Measurements from ENCODE around the gene RAB11FIP3. TPM values are rescaled to one million over a fixed set of nuclear protein-coding genes. Genes with fewer than 3 reads are reported as not detected.

Gene RAB11FIP3
- total and polyA plus RNA-seq, 2 of the 13 experiments (the other 11 are each of a cell fraction or from before 2014, with no cell fraction given) = 34.3 to 57.6 TPM

- TF ChIP-seq ZUFSP (CRISPR knock-in tag; IDR thresholded peaks at IDR 0.05; ENCODE audit: borderline replicate concordance) (no peak), SRF (IDR thresholded peaks at IDR 0.05; ENCODE audit: low read depth, low read length) (no peak), PTBP1 (IDR thresholded peaks at IDR 0.05; ENCODE audit: low read depth, low read length, poor library complexity, severe bottlenecking) (peak; percentile 29), FOXO1 (CRISPR knock-in tag; IDR thresholded peaks at IDR 0.05) (peak; percentile 68; the same call in 1 of the 2 replicates), ZNF33B (CRISPR knock-in tag; IDR thresholded peaks at IDR 0.05) (0 out of 2 replicates have a peak, but pooled peaks have one; percentile 35), ZNF572 (CRISPR knock-in tag; IDR thresholded peaks at IDR 0.05) (no peak), ZNF430 (CRISPR knock-in tag; IDR thresholded peaks at IDR 0.05) (peak; percentile 80), ZNF850 (CRISPR knock-in tag; conservative IDR thresholded peaks at IDR 0.05) (no peak), BRD4 (CRISPR knock-in tag; IDR thresholded peaks at IDR 0.05) (no peak), SKIL (CRISPR knock-in tag; IDR thresholded peaks at IDR 0.05; ENCODE audit: borderline replicate concordance) (peak; percentile 93), MAZ (IDR thresholded peaks at IDR 0.05; ENCODE audit: borderline replicate concordance, low read depth, low read length) (peak; percentile 77), MAZ (CRISPR knock-in tag; IDR thresholded peaks at IDR 0.05; ENCODE audit: low read depth) (peak; percentile 69; the same call in 1 of the 2 replicates), SNAPC2 (CRISPR knock-in tag; IDR thresholded peaks at IDR 0.05) (peak; percentile 68; the same call in 1 of the 2 replicates), ZNF296 (CRISPR knock-in tag; conservative IDR thresholded peaks at IDR 0.05) (peak; percentile 99), ZNF207 (IDR thresholded peaks at IDR 0.05; ENCODE audit: borderline replicate concordance) (no peak), ZFY (CRISPR knock-in tag; IDR thresholded peaks at IDR 0.05) (peak; percentile 26; the same call in 1 of the 2 replicates), CENPBD1 (CRISPR knock-in tag; IDR thresholded peaks at IDR 0.05; ENCODE audit: borderline replicate concordance, low read depth) (no peak), FOXA3 (CRISPR knock-in tag; IDR thresholded peaks at IDR 0.05) (peak; percentile 77), TCF12 (IDR thresholded peaks at IDR 0.05) (no peak), TCF12 (CRISPR knock-in tag; IDR thresholded peaks at IDR 0.05) (no peak), NCOR1 (IDR thresholded peaks at IDR 0.05; ENCODE audit: borderline replicate concordance, low read length) (peak; percentile 89), ZNF619 (CRISPR knock-in tag; IDR thresholded peaks at IDR 0.05) (0 out of 2 replicates have a peak, but pooled peaks have one; percentile 58), YY1 (IDR thresholded peaks at IDR 0.05; ENCODE audit: insufficient read depth, insufficient replicate concordance, low read depth, low read length) (no peak), RFX1 (IDR thresholded peaks at IDR 0.05) (no peak), ZNF788 (CRISPR knock-in tag; IDR thresholded peaks at IDR 0.05; ENCODE audit: borderline replicate concordance) (peak; percentile 62; the same call in 1 of the 2 replicates)
Measured at GRCh38 chr16:558298-559020, 133.0 kb downstream of the RAB11FIP3 start (continued).
